Peyer's patch (tissue), 4 donors: ENCODE measurements around the gene PCNX2. TPM values are rescaled to one million over a fixed set of nuclear protein-coding genes. Genes with fewer than 3 reads are reported as not detected.

Experiments used
- DNase-seq, 3 donors: peaks; one replicate each; pipeline ENCODE4 v3.0.0-alpha.2; 2017 to 2019
- H3K27ac ChIP-seq, 4 donors: fragments of 200-600 bp; sonication (generic); one replicate each; pipeline ENCODE4 v1.5.1; 2016 to 2019
- H3K27me3 ChIP-seq, 2 donors: fragments of 200-600 bp; sonication (generic); one replicate each; pipeline ENCODE4 v1.5.1; 2019
- H3K36me3 ChIP-seq, 3 donors: fragments of 200-600 bp; sonication (generic); one replicate each; pipeline ENCODE4 v1.5.1; 2016 to 2019
- H3K4me1 ChIP-seq, 4 donors: fragments of 200-600 bp; sonication (generic); one replicate each; pipeline ENCODE4 v1.5.1; 2016 to 2019
- H3K4me3 ChIP-seq, 4 donors: fragments of 200-600 bp; sonication (generic); 1 replicate in 3 of 4; 2 replicates in 1 of 4; pipeline ENCODE4 v1.5.1; 2016 to 2019; ENCODE audit warnings: mild to moderate bottlenecking in 1 of 4
- H3K9me3 ChIP-seq, 4 donors: fragments of 200-600 bp; sonication (generic); one replicate each; pipeline ENCODE4 v1.5.1; 2016 to 2019; ENCODE audit warnings: mild to moderate bottlenecking in 1 of 4
- CTCF ChIP-seq, 6 experiments: fragments of 450-650 bp in 4 of 6; fragments of 200-600 bp in 2 of 6; sonication (generic) in 1 of 6; IDR thresholded peaks; one replicate each; pipeline ENCODE4 v1.5.1; 2017 to 2019; ENCODE audit warnings: antibody characterized with exemption in 6 of 6, mild to moderate bottlenecking in 3 of 6, moderate library complexity in 1 of 6
- POLR2A ChIP-seq, 2 donors: fragments of 450-650 bp; IDR thresholded peaks; one replicate each; pipeline ENCODE4 v1.5.1; 2017; ENCODE audit warnings: antibody characterized with exemption in 2 of 2, mild to moderate bottlenecking in 2 of 2, moderate library complexity in 2 of 2
- total RNA-seq, 4 donors: library from RNA; depleted of rRNA; stranded (reverse); fragments of >200 nt; gene quantifications; one replicate each; pipeline ENCODE4 v1.1.0, GENCODE V29; 2016

The PCNX2 gene
- total RNA-seq, 4 donors from 2014 or later, result 6.3 to 79.2 (median 18.9) TPM

- Histone ChIP-seq H3K36me3 (no peaks in the 10 kb centered on the region), H3K9me3 (no peaks in the 10 kb centered on the region), H3K27ac (no peak overlapping the region), H3K27me3 (no peaks in the 10 kb centered on the region), H3K4me1 (no peaks in the 10 kb centered on the region), H3K4me3 (no peak overlapping the region)
- no peak for DNase-seq
- TF ChIP-seq CTCF (IDR thresholded peaks at IDR 0.05), result no peak
- no peak for TF ChIP-seq POLR2A (IDR thresholded peaks at IDR 0.05)
Observed at GRCh38 chr1:233211595-233211994, 83.9 kb downstream of the PCNX2 start.

GRCh38 chr1:233211106-233211505, 84.4 kb downstream of the PCNX2 start:
- no peaks in the 10 kb centered on the region for H3K36me3 ChIP-seq
- DNase-seq, result no peak
- no peak overlapping the region for H3K27ac ChIP-seq
- no peaks in the 10 kb centered on the region for H3K27me3 ChIP-seq
- H3K9me3 ChIP-seq, result no peaks in the 10 kb centered on the region
- H3K4me1 ChIP-seq, result no peaks in the 10 kb centered on the region
- no peak overlapping the region for H3K4me3 ChIP-seq
- TF ChIP-seq POLR2A (IDR thresholded peaks at IDR 0.05) (no peak), CTCF (IDR thresholded peaks at IDR 0.05) (no peak)

- no peak overlapping the region for H3K4me3 ChIP-seq
- TF ChIP-seq POLR2A (IDR thresholded peaks at IDR 0.05) (no peak), CTCF (IDR thresholded peaks at IDR 0.05) (no peak)
Observed at GRCh38 chr1:233209481-233209880, 86.0 kb downstream of the PCNX2 start.

GRCh38 chr1:233208687-233209086, 86.8 kb downstream of the PCNX2 start:
- no peaks in the 10 kb centered on the region for H3K27me3 ChIP-seq
- DNase-seq, result no peak
- no peak overlapping the region for H3K27ac ChIP-seq
- no peak for TF ChIP-seq POLR2A (IDR thresholded peaks at IDR 0.05)
- TF ChIP-seq CTCF (IDR thresholded peaks at IDR 0.05), result no peak
- H3K9me3 ChIP-seq, result no peaks in the 10 kb centered on the region
- H3K36me3 ChIP-seq, result no peaks in the 10 kb centered on the region
- H3K4me3 ChIP-seq, result no peak overlapping the region
- no peaks in the 10 kb centered on the region for H3K4me1 ChIP-seq

More at GRCh38 chr1:233209481-233209880, 86.0 kb downstream of the PCNX2 start:
- H3K4me1 ChIP-seq, result no peaks in the 10 kb centered on the region
- H3K36me3 ChIP-seq, result no peaks in the 10 kb centered on the region
- no peak overlapping the region for H3K27ac ChIP-seq
- no peaks in the 10 kb centered on the region for H3K9me3 ChIP-seq
- H3K27me3 ChIP-seq, result no peaks in the 10 kb centered on the region
- DNase-seq, result no peak

- no peaks in the 10 kb centered on the region for H3K27me3 ChIP-seq
Observed at GRCh38 chr1:233197940-233198339, 97.6 kb downstream of the PCNX2 start.

More at GRCh38 chr1:233197940-233198339, 97.6 kb downstream of the PCNX2 start:
- no peak for DNase-seq
- Histone ChIP-seq H3K27ac (no peak overlapping the region), H3K4me3 (no peak overlapping the region), H3K36me3 (no peaks in the 10 kb centered on the region), H3K4me1 (no peaks in the 10 kb centered on the region), H3K9me3 (no peaks in the 10 kb centered on the region)
- no peak for TF ChIP-seq CTCF (IDR thresholded peaks at IDR 0.05)
